ENCODE data around the gene PTPRK. TPM values are rescaled to one million over a fixed set of nuclear protein-coding genes. Genes with fewer than 3 reads are reported as not detected.

The PTPRK gene
- total and polyA plus RNA-seq, 4 donors: 8.2 to 224 (median 42.9) TPM

DNA sequence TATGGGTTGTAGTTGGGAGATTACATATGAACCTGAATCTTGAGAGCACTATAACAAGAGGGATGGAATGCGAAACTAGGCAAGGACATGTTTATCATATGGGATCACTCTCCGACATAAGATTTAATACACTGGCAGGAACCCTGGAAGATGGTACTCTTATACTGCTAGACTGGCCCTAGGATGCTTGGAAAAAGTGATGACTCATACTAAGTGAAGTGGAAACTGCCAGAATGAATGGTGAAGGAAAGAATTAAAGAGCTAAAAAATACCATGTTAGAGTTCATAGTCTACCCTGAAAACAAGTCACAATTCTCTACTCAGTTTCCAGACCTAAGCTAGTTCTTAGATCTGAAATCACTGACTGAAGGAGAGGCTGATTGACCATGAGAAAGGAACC, 574.0 kb downstream of the PTPRK start:
- TF ChIP-seq, protein P1, sequence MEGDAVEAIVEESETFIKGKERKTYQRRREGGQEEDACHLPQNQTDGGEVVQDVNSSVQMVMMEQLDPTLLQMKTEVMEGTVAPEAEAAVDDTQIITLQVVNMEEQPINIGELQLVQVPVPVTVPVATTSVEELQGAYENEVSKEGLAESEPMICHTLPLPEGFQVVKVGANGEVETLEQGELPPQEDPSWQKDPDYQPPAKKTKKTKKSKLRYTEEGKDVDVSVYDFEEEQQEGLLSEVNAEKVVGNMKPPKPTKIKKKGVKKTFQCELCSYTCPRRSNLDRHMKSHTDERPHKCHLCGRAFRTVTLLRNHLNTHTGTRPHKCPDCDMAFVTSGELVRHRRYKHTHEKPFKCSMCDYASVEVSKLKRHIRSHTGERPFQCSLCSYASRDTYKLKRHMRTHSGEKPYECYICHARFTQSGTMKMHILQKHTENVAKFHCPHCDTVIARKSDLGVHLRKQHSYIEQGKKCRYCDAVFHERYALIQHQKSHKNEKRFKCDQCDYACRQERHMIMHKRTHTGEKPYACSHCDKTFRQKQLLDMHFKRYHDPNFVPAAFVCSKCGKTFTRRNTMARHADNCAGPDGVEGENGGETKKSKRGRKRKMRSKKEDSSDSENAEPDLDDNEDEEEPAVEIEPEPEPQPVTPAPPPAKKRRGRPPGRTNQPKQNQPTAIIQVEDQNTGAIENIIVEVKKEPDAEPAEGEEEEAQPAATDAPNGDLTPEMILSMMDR (IDR thresholded peaks at IDR 0.05; ENCODE audit: control extremely low read depth, extremely low read depth): no peak
- H3K4me3 ChIP-seq: no peak overlapping the region
- H3K27me3 ChIP-seq (ENCODE audit: control insufficient read depth in 3 of 3, insufficient read depth in 3 of 3, low read length in 2 of 3): peaks cover 0 to 21% (median 16%) of the 10 kb centered on the region in 3 donors
- 92 to 97% methylated on average over 2 of the region's 2 CpGs for WGBS, 2 donors
- ATAC-seq (ENCODE audit: insufficient read depth, low FRiP score) (no peak), DNase-seq (no peak)
- no peaks in the 10 kb centered on the region for H3K36me3 ChIP-seq (ENCODE audit: control insufficient read depth in 4 of 4, insufficient read depth in 4 of 4, low read length in 4 of 4)
- no peak overlapping the region for H3K9ac ChIP-seq (ENCODE audit: insufficient read depth in 1 of 2, low read length in 2 of 2)
- no peaks in the 10 kb centered on the region for H3K4me1 ChIP-seq (ENCODE audit: control insufficient read depth in 5 of 5, insufficient read depth in 5 of 5, low read length in 5 of 5)
- no peak overlapping the region for H3K27ac ChIP-seq (ENCODE audit: low read depth in 1 of 2, low read length in 1 of 2)
- no peaks in the 10 kb centered on the region for H3K9me3 ChIP-seq (ENCODE audit: control insufficient read depth in 4 of 4, insufficient read depth in 3 of 4, low read length in 3 of 4)

DNA sequence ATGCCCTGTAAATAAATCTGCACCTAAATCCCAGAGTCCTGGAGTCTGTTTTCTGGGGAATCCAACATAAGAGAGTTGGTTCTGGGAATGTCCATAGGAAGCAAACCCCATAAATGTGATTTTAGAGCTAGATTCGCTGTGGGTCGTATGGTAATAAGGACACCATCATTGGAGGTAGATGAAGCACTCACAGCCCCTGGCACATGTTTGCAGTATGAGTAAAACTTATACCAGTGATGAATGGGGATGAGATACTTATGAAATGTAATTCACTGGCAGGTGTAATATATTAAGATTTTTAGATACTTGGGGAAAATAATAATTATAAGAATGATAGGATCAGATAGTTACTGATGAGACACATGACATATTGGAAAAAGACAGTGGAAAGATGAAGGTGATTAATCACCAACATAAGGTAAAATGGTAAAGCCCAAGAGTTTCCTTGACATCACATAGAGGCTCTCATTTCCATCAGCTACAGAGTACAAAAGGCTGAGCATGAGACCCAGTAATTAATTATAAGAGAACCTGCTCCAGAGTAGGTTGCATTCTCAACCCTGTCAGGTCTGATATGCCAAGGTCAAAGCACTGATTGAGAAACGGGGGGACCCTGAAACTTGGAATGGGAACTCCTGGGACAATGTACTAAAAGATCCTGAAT, 574.8 kb downstream of the PTPRK start:
- TF ChIP-seq, protein P1 (IDR thresholded peaks at IDR 0.05; ENCODE audit: control extremely low read depth, extremely low read depth): no peak
- no peaks in the 10 kb centered on the region for H3K9me3 ChIP-seq (ENCODE audit: control insufficient read depth in 4 of 4, insufficient read depth in 3 of 4, low read length in 3 of 4)
- H3K4me3 ChIP-seq: no peak overlapping the region
- H3K36me3 ChIP-seq (ENCODE audit: control insufficient read depth in 4 of 4, insufficient read depth in 4 of 4, low read length in 4 of 4): no peaks in the 10 kb centered on the region
- 91 to 95% methylated on average over 3 of the region's 3 CpGs for WGBS, 2 donors
- DNase-seq: no peak
- no peak overlapping the region for H3K27ac ChIP-seq (ENCODE audit: low read depth in 1 of 2, low read length in 1 of 2)
- peaks cover 0 to 16% (median 15%) of the 10 kb centered on the region in 3 donors for H3K27me3 ChIP-seq (ENCODE audit: control insufficient read depth in 3 of 3, insufficient read depth in 3 of 3, low read length in 2 of 3)
- ATAC-seq (ENCODE audit: insufficient read depth, low FRiP score): no peak
- H3K4me1 ChIP-seq (ENCODE audit: control insufficient read depth in 5 of 5, insufficient read depth in 5 of 5, low read length in 5 of 5): no peaks in the 10 kb centered on the region
- no peak overlapping the region for H3K9ac ChIP-seq (ENCODE audit: insufficient read depth in 1 of 2, low read length in 2 of 2)

DNA sequence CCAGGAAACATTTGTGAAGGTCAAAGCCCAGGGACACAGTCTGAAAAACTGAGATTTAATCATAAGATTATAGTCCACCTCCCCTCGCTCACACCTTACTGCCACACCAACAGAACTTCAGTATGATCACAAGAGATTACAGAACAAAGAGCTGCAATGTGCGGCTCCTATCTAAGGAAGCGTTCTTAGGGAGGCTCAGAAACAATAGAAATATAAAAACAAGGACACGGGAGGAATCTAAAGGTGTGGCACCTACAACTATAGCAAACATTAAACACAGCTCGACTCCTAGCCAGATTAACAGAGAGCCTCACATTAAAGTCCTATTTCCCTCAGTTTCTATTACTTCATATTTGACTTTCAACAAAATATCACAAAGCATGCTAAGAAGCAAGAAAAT, 579.2 kb downstream of the PTPRK start:
- H3K27me3 ChIP-seq (ENCODE audit: control insufficient read depth in 3 of 3, insufficient read depth in 3 of 3, low read length in 2 of 3): peaks cover 0 to 3% (median 0%) of the 10 kb centered on the region in 3 donors
- H3K9ac ChIP-seq (ENCODE audit: insufficient read depth in 1 of 2, low read length in 2 of 2): no peak overlapping the region
- DNase-seq (no peak), ATAC-seq (ENCODE audit: insufficient read depth, low FRiP score) (no peak)
- TF ChIP-seq, protein P1 (IDR thresholded peaks at IDR 0.05; ENCODE audit: control extremely low read depth, extremely low read depth): no peak
- no peaks in the 10 kb centered on the region for H3K4me1 ChIP-seq (ENCODE audit: control insufficient read depth in 5 of 5, insufficient read depth in 5 of 5, low read length in 5 of 5)
- no peak overlapping the region for H3K4me3 ChIP-seq
- no peaks in the 10 kb centered on the region for H3K36me3 ChIP-seq (ENCODE audit: control insufficient read depth in 4 of 4, insufficient read depth in 4 of 4, low read length in 4 of 4)
- no peaks in the 10 kb centered on the region for H3K9me3 ChIP-seq (ENCODE audit: control insufficient read depth in 4 of 4, insufficient read depth in 3 of 4, low read length in 3 of 4)
- WGBS, 2 donors: 86 to 87% methylated on average over 5 of the region's 5 CpGs
- no peak overlapping the region for H3K27ac ChIP-seq (ENCODE audit: low read depth in 1 of 2, low read length in 1 of 2)

Measured in lung (tissue), 12 donors.